HEK293 (cell line): ENCODE results near the gene CEP41.

Experiments
- CTCF ChIA-PET: fragments of 350-600 bp; formaldehyde crosslinking; extraction: SDS; loops from one replicate; lab custom pipeline; 2021; ENCODE audit warnings: antibody characterized with exemption; lab: Yijun Ruan, JAX
- POLR2A ChIA-PET: fragments of 300-600 bp; formaldehyde crosslinking; extraction: SDS; loops from one replicate; lab custom pipeline; 2020; ENCODE audit warnings: antibody characterized with exemption, inconsistent platforms; lab: Yijun Ruan, JAX
- H3K27ac ChIP-seq: fragments of 200-500 bp; sonication (Bioruptor generic); 2 replicates; pipeline ENCODE4 v1.5.1; 2014; ENCODE audit warnings: low read depth, low read length, control low read depth, inconsistent platforms; ENCODE audit errors: extremely low read depth
- H3K36me3 ChIP-seq, 2 experiments: fragments of 200-500 bp in 1 of 2; sonication (Bioruptor generic) in 1 of 2; 1 replicate in 1 of 2; 2 replicates in 1 of 2; pipeline ENCODE4 v1.5.1; 2014 to 2017; ENCODE audit warnings: inconsistent platforms in 2 of 2, low read length in 2 of 2; ENCODE audit not compliant: control insufficient read depth in 2 of 2, insufficient read depth in 1 of 2
- H3K4me1 ChIP-seq: fragments of 200-500 bp; sonication (Bioruptor generic); 2 replicates; pipeline ENCODE4 v1.5.1; 2014; ENCODE audit warnings: mild to moderate bottlenecking, low read length, inconsistent platforms; ENCODE audit not compliant: control insufficient read depth, insufficient read depth
- H3K4me3 ChIP-seq: 2 replicates; pipeline ENCODE4 v1.5.1; 2011; ENCODE audit warnings: low read depth, mild to moderate bottlenecking, control low read depth, low read length, moderate library complexity
- H3K9me3 ChIP-seq: fragments of 200-500 bp; sonication (Bioruptor generic); 2 replicates; pipeline ENCODE4 v1.5.1; 2014; ENCODE audit warnings: low read depth, low read length, inconsistent platforms; ENCODE audit not compliant: control insufficient read depth, insufficient read depth
- KLF1 ChIP-seq: fragments of 450-650 bp; formaldehyde crosslinking; IDR thresholded peaks from 2 replicates; pipeline ENCODE4 v1.5.1; 2016; ENCODE audit warnings: missing biosample characterization, missing genetic modification characterization
- KLF10 ChIP-seq: fragments of 450-650 bp; IDR thresholded peaks from 2 replicates; pipeline ENCODE4 v1.5.1; 2018; ENCODE audit warnings: missing biosample characterization, mild to moderate bottlenecking, missing genetic modification characterization
- ZBTB17 ChIP-seq: fragments of 450-650 bp; formaldehyde crosslinking; IDR thresholded peaks from 2 replicates; pipeline ENCODE4 v1.5.1; 2016; ENCODE audit warnings: missing biosample characterization, missing genetic modification characterization
- ZBTB48 ChIP-seq: fragments of 450-650 bp; formaldehyde crosslinking; IDR thresholded peaks from 2 replicates; pipeline ENCODE4 v1.5.1; 2016; ENCODE audit warnings: missing biosample characterization, missing genetic modification characterization
- ZFP69B ChIP-seq: fragments of 450-650 bp; formaldehyde crosslinking; IDR thresholded peaks from 2 replicates; pipeline ENCODE4 v1.5.1; 2016; ENCODE audit warnings: missing biosample characterization, missing genetic modification characterization
- ZNF16 ChIP-seq: fragments of 450-650 bp; formaldehyde crosslinking; IDR thresholded peaks from 2 replicates; pipeline ENCODE4 v1.5.1; 2016; ENCODE audit warnings: low read depth, missing biosample characterization, missing genetic modification characterization
- ZNF174 ChIP-seq: fragments of 450-650 bp; formaldehyde crosslinking; IDR thresholded peaks from 2 replicates; pipeline ENCODE4 v1.5.0; 2017; ENCODE audit warnings: missing biosample characterization, mild to moderate bottlenecking, missing genetic modification characterization
- ZNF202 ChIP-seq: fragments of 450-650 bp; formaldehyde crosslinking; IDR thresholded peaks from 2 replicates; pipeline ENCODE4 v1.5.1; 2016; ENCODE audit warnings: missing biosample characterization, missing genetic modification characterization, borderline replicate concordance
- ZNF211 ChIP-seq: fragments of 450-650 bp; formaldehyde crosslinking; IDR thresholded peaks from 2 replicates; pipeline ENCODE4 v1.5.1; 2016; ENCODE audit warnings: low read depth, missing biosample characterization, missing genetic modification characterization
- ZNF248 ChIP-seq: fragments of 450-650 bp; formaldehyde crosslinking; IDR thresholded peaks from 2 replicates; pipeline ENCODE4 v1.5.1; 2017; ENCODE audit warnings: missing biosample characterization, missing genetic modification characterization
- ZNF335 ChIP-seq: fragments of 450-650 bp; formaldehyde crosslinking; conservative IDR thresholded peaks from 2 replicates; pipeline ENCODE4 v1.5.1; 2016; ENCODE audit warnings: missing biosample characterization, missing genetic modification characterization
- ZNF510 ChIP-seq: fragments of 450-650 bp; formaldehyde crosslinking; IDR thresholded peaks from 2 replicates; pipeline ENCODE4 v1.5.1; 2018; ENCODE audit warnings: mild to moderate bottlenecking, missing genetic modification characterization, missing biosample characterization; ENCODE audit not compliant: insufficient replicate concordance
- ZNF514 ChIP-seq: fragments of 450-650 bp; formaldehyde crosslinking; IDR thresholded peaks from 2 replicates; pipeline ENCODE4 v1.5.1; 2016; ENCODE audit warnings: missing biosample characterization, missing genetic modification characterization
- ZNF560 ChIP-seq: fragments of 450-650 bp; formaldehyde crosslinking; IDR thresholded peaks from 2 replicates; pipeline ENCODE4 v1.5.1; 2017; ENCODE audit warnings: missing biosample characterization, missing genetic modification characterization, borderline replicate concordance
- ZNF747 ChIP-seq: fragments of 450-650 bp; formaldehyde crosslinking; IDR thresholded peaks from 2 replicates; pipeline ENCODE4 v1.5.1; 2016; ENCODE audit warnings: missing biosample characterization, missing genetic modification characterization
- ZNF768 ChIP-seq: fragments of 450-650 bp; formaldehyde crosslinking; IDR thresholded peaks from 2 replicates; pipeline ENCODE4 v1.5.1; 2018; ENCODE audit warnings: missing biosample characterization, mild to moderate bottlenecking, missing genetic modification characterization
- ZSCAN30 ChIP-seq: fragments of 450-650 bp; IDR thresholded peaks from 2 replicates; pipeline ENCODE4 v1.5.1; 2018; ENCODE audit warnings: missing biosample characterization, mild to moderate bottlenecking, missing genetic modification characterization, moderate library complexity
- TF ChIP-seq, protein P1 (sequence below): fragments of 450-650 bp; formaldehyde crosslinking; IDR thresholded peaks from 2 replicates; pipeline ENCODE4 v1.5.1; 2016; ENCODE audit warnings: missing biosample characterization, missing genetic modification characterization, borderline replicate concordance
- TF ChIP-seq, protein P2 (sequence below): fragments of 450-650 bp; formaldehyde crosslinking; conservative IDR thresholded peaks from 2 replicates; pipeline ENCODE4 v1.5.1; 2016; ENCODE audit warnings: low read depth, missing biosample characterization, missing genetic modification characterization
- TF ChIP-seq, protein P3 (sequence below): fragments of 450-650 bp; formaldehyde crosslinking; IDR thresholded peaks from 2 replicates; pipeline ENCODE4 v1.5.1; 2017; ENCODE audit warnings: missing biosample characterization, missing genetic modification characterization
- TF ChIP-seq, protein P4 (sequence below): fragments of 450-650 bp; formaldehyde crosslinking; IDR thresholded peaks from 2 replicates; pipeline ENCODE4 v1.5.1; 2016; ENCODE audit warnings: missing biosample characterization, missing genetic modification characterization
- TF ChIP-seq, protein P5 (sequence below): fragments of 450-650 bp; formaldehyde crosslinking; IDR thresholded peaks from 2 replicates; pipeline ENCODE4 v1.5.1; 2016; ENCODE audit warnings: missing biosample characterization, missing genetic modification characterization, low read depth

The CEP41 gene

DNA sequence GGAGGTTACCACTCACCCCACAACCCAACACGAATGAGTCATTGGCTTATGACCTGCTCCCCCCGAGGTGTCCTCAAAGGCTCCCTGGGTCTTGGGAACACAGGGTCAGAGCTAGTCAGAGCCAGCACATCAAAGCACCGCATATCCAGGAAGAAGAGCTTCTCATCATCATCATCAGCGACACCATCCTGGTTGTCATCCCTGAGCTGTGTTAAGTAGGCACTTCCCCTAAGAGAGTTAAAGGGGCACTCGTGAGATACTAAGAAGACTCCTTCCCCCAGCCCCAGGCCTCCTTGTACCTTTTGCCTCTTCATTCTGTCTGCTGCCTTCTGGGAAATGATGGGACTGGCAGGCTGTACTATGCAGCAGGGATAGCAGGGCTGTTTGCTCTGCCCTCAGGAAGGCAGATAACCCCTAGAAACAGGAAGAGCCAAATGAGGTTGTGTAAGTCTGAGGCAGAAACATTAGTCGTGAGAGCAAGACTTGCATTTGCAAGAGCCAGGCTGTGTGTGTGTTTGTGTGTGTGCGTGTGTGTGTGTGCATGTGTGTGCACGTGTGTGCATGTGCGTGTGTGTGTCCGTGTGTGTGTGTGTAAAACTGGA, 71.6 kb downstream of the CEP41 start:
- no peak overlapping the region for H3K4me3 ChIP-seq
- H3K27ac ChIP-seq, result peak overlapping the region; percentile 17; the same call in 1 of the 2 replicates
- no peaks in the 10 kb centered on the region for H3K9me3 ChIP-seq
- POLR2A ChIA-PET, result no interaction called here
- no peaks in the 10 kb centered on the region for H3K36me3 ChIP-seq
- peaks cover 24% of the 10 kb centered on the region for H3K4me1 ChIP-seq
- CTCF ChIA-PET, result no interaction called here
- TF ChIP-seq ZNF211 (no peak), ZBTB17 (tag by site-specific recombination) (peak; percentile 35; the same call in 1 of the 2 replicates), ZNF335 (no peak), ZNF514 (no peak), KLF1 (tag by site-specific recombination) (no peak), ZNF747 (tag by site-specific recombination) (no peak), ZNF510 (no peak), ZBTB48 (tag by site-specific recombination) (peak; percentile 84), ZFP69B (tag by site-specific recombination) (no peak)
- TF ChIP-seq, protein P1, sequence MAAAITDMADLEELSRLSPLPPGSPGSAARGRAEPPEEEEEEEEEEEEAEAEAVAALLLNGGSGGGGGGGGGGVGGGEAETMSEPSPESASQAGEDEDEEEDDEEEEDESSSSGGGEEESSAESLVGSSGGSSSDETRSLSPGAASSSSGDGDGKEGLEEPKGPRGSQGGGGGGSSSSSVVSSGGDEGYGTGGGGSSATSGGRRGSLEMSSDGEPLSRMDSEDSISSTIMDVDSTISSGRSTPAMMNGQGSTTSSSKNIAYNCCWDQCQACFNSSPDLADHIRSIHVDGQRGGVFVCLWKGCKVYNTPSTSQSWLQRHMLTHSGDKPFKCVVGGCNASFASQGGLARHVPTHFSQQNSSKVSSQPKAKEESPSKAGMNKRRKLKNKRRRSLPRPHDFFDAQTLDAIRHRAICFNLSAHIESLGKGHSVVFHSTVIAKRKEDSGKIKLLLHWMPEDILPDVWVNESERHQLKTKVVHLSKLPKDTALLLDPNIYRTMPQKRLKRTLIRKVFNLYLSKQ (tag by site-specific recombination), result no peak
- TF ChIP-seq, protein P2, sequence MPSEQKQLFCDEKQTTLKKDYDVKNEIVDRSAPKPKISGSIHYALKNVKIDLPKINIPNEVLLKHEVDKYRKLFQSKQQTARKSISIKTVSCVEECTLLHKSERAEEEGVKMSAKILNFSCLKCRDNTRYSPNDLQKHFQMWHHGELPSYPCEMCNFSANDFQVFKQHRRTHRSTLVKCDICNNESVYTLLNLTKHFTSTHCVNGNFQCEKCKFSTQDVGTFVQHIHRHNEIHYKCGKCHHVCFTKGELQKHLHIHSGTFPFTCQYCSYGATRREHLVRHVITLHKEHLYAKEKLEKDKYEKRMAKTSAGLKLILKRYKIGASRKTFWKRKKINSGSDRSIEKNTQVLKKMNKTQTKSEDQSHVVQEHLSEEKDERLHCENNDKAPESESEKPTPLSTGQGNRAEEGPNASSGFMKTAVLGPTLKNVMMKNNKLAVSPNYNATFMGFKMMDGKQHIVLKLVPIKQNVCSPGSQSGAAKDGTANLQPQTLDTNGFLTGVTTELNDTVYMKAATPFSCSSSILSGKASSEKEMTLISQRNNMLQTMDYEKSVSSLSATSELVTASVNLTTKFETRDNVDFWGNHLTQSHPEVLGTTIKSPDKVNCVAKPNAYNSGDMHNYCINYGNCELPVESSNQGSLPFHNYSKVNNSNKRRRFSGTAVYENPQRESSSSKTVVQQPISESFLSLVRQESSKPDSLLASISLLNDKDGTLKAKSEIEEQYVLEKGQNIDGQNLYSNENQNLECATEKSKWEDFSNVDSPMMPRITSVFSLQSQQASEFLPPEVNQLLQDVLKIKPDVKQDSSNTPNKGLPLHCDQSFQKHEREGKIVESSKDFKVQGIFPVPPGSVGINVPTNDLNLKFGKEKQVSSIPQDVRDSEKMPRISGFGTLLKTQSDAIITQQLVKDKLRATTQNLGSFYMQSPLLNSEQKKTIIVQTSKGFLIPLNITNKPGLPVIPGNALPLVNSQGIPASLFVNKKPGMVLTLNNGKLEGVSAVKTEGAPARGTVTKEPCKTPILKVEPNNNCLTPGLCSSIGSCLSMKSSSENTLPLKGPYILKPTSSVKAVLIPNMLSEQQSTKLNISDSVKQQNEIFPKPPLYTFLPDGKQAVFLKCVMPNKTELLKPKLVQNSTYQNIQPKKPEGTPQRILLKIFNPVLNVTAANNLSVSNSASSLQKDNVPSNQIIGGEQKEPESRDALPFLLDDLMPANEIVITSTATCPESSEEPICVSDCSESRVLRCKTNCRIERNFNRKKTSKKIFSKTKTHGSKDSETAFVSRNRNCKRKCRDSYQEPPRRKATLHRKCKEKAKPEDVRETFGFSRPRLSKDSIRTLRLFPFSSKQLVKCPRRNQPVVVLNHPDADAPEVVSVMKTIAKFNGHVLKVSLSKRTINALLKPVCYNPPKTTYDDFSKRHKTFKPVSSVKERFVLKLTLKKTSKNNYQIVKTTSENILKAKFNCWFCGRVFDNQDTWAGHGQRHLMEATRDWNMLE (tag by site-specific recombination), result no peak
- TF ChIP-seq, protein P3, sequence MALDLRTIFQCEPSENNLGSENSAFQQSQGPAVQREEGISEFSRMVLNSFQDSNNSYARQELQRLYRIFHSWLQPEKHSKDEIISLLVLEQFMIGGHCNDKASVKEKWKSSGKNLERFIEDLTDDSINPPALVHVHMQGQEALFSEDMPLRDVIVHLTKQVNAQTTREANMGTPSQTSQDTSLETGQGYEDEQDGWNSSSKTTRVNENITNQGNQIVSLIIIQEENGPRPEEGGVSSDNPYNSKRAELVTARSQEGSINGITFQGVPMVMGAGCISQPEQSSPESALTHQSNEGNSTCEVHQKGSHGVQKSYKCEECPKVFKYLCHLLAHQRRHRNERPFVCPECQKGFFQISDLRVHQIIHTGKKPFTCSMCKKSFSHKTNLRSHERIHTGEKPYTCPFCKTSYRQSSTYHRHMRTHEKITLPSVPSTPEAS (tag by site-specific recombination), result peak; percentile 99

DNA sequence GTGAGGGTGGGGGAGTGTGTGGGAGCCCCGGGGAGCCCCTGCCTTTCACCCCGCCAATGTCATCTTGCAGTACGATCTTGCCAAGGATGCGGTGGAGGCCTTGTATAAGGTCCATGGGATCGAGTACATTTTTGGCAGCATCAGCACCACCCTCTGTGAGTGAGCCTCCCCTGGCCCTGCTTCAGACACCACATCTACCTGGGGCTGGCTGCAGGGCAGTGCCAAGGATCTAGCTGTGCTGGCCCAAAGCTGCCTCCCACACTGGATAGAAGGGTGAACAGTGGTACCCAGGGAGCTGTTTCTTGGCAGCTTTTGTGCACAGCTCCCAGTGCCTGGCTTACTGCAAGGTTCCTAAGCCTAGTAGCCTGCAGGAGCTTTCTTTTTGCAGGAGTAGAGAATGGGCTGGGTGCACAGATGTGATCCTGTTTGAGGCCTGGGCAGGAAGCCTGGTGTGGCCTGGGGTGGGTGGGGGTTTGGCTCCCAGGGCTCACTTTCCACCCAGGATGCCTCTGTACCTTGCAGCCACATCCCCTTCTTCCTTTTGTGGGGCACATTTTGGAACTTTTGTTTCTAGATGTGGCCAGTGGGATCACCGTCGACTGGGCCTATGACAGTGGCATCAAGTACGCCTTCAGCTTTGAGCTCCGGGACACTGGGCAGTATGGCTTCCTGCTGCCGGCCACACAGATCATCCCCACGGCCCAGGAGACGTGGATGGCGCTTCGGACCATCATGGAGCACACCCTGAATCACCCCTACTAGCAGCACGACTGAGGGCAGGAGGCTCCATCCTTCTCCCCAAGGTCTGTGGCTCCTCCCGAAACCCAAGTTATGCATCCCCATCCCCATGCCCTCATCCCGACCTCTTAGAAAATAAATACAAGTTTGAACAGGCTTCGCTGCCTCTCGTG, 72.7 kb downstream of the CEP41 start:
- ChIA-PET CTCF (interaction anchor here (0.9 kb wide), 1 partner anchor 240 kb away, joined by 3 read pairs; no protein-coding TSS in a partner anchor), POLR2A (no interaction called here)
- Histone ChIP-seq H3K27ac (no peak overlapping the region), H3K4me1 (peaks cover 21% of the 10 kb centered on the region), H3K4me3 (no peak overlapping the region), H3K36me3 (no peaks in the 10 kb centered on the region), H3K9me3 (no peaks in the 10 kb centered on the region)
- TF ChIP-seq ZSCAN30 (no peak), ZNF768 (no peak), KLF10 (no peak), ZNF202 (tag by site-specific recombination) (no peak), ZNF16 (tag by site-specific recombination) (no peak), ZNF560 (tag by site-specific recombination) (no peak), ZNF248 (tag by site-specific recombination) (no peak), ZNF174 (no peak), ZNF514 (no peak)
- TF ChIP-seq, protein P4, sequence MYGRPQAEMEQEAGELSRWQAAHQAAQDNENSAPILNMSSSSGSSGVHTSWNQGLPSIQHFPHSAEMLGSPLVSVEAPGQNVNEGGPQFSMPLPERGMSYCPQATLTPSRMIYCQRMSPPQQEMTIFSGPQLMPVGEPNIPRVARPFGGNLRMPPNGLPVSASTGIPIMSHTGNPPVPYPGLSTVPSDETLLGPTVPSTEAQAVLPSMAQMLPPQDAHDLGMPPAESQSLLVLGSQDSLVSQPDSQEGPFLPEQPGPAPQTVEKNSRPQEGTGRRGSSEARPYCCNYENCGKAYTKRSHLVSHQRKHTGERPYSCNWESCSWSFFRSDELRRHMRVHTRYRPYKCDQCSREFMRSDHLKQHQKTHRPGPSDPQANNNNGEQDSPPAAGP (tag by site-specific recombination), result no peak
- TF ChIP-seq, protein P5, sequence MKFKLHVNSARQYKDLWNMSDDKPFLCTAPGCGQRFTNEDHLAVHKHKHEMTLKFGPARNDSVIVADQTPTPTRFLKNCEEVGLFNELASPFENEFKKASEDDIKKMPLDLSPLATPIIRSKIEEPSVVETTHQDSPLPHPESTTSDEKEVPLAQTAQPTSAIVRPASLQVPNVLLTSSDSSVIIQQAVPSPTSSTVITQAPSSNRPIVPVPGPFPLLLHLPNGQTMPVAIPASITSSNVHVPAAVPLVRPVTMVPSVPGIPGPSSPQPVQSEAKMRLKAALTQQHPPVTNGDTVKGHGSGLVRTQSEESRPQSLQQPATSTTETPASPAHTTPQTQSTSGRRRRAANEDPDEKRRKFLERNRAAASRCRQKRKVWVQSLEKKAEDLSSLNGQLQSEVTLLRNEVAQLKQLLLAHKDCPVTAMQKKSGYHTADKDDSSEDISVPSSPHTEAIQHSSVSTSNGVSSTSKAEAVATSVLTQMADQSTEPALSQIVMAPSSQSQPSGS (tag by site-specific recombination), result no peak
